ENCODE results near the gene ALPG. TPM values are rescaled to one million over a fixed set of nuclear protein-coding genes. Genes with fewer than 3 reads are reported as not detected.

ALPG gene
- total RNA-seq, 1 experiment from 2014 or later, result 0.10 TPM

DNA sequence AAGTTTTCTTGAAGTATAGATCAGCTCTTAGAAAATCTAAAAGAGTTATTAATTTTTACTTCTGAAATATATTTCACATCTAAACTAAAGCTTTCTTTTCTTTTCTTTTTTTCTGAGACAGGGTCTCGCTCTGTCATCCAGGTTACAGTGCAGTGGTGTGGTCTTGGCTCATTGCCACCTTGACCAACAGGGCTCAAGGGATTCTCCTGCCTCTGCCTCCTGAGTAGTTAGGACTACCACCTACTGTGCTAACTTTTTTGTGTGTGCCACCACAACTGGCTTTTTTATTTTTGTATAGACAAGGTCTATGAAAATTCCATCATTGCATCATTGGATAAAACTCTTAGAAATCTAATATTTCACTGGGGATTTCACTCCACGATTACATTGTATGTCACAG, 10.0 kb upstream of the ALPG start:
- no peaks in the 10 kb centered on the region for H3K9me2 ChIP-seq (ENCODE audit: insufficient read depth)
- H3K4me3 ChIP-seq (replicated peaks in 1 of 2; ENCODE audit: low read depth in 1 of 2, low read length in 2 of 2), result no peak overlapping the region
- H3K9ac ChIP-seq (ENCODE audit: low read length), result no peak overlapping the region
- no peaks in the 10 kb centered on the region for H3K9me3 ChIP-seq (ENCODE audit: control insufficient read depth in 1 of 2, insufficient read depth in 1 of 2, low read depth in 1 of 2, low read length in 2 of 2)
- no peaks in the 10 kb centered on the region for H4K20me1 ChIP-seq (ENCODE audit: insufficient read depth)
- DNase-seq (ENCODE audit: low read depth, low spot score), result no peak
- H3K79me2 ChIP-seq (ENCODE audit: insufficient read depth, low read length), result no peaks in the 10 kb centered on the region
- H2AFZ ChIP-seq (ENCODE audit: low read depth, low read length, poor library complexity, severe bottlenecking), result no peak overlapping the region
- ChIA-PET CTCF (no interaction called here), RAD21 (ENCODE audit: low non-redundant PET in 1 of 2, low total read pairs in 2 of 2, uncharacterized antibody in 2 of 2, unreplicated experiment in 2 of 2) (no interaction called here), POLR2A (no interaction called here)
- BruUV-seq (replicated peaks), result no TSS peak
- H3K4me1 ChIP-seq (ENCODE audit: control insufficient read depth in 1 of 2, insufficient read depth in 2 of 2, low read length in 2 of 2), result peaks cover 0 to 12% of the 10 kb centered on the region in 2 experiments; a peak in 2 of 4 replicates
- H3K36me3 ChIP-seq (ENCODE audit: control insufficient read depth in 1 of 2, insufficient read depth in 2 of 2, low read length in 2 of 2), result no peaks in the 10 kb centered on the region
- no peak overlapping the region for H3K27ac ChIP-seq (ENCODE audit: low read depth, low read length)
- intact Hi-C loops (cut with micrococcal nuclease), result no loop called here
- ATAC-seq, result no peak
- no peaks in the 10 kb centered on the region for H3K27me3 ChIP-seq (ENCODE audit: insufficient read depth, low read length)
- TF ChIP-seq SIN3A (IDR thresholded peaks at IDR 0.05; ENCODE audit: low read depth) (no peak), EZH2 (IDR thresholded peaks at IDR 0.05) (no peak), CEBPB (IDR thresholded peaks at IDR 0.05; ENCODE audit: low read depth) (no peak), RAD21 (IDR thresholded peaks at IDR 0.05; ENCODE audit: low read depth) (no peak), YY1 (IDR thresholded peaks at IDR 0.05; ENCODE audit: extremely low read depth, insufficient replicate concordance, low read depth, low read length) (no peak), FOSL1 (IDR thresholded peaks at IDR 0.05; ENCODE audit: low read depth) (no peak), ELF1 (IDR thresholded peaks at IDR 0.05; ENCODE audit: borderline replicate concordance, low read depth) (no peak), ZFX (IDR thresholded peaks at IDR 0.05) (no peak), SP1 (IDR thresholded peaks at IDR 0.05; ENCODE audit: low read depth) (no peak)
- TF ChIP-seq, protein P1, sequence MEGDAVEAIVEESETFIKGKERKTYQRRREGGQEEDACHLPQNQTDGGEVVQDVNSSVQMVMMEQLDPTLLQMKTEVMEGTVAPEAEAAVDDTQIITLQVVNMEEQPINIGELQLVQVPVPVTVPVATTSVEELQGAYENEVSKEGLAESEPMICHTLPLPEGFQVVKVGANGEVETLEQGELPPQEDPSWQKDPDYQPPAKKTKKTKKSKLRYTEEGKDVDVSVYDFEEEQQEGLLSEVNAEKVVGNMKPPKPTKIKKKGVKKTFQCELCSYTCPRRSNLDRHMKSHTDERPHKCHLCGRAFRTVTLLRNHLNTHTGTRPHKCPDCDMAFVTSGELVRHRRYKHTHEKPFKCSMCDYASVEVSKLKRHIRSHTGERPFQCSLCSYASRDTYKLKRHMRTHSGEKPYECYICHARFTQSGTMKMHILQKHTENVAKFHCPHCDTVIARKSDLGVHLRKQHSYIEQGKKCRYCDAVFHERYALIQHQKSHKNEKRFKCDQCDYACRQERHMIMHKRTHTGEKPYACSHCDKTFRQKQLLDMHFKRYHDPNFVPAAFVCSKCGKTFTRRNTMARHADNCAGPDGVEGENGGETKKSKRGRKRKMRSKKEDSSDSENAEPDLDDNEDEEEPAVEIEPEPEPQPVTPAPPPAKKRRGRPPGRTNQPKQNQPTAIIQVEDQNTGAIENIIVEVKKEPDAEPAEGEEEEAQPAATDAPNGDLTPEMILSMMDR (IDR thresholded peaks at IDR 0.05 in 2 of 3, conservative IDR thresholded peaks at IDR 0.05 in 1 of 3; ENCODE audit: borderline replicate concordance in 1 of 3, insufficient read depth in 1 of 3, low read depth in 2 of 3, low read length in 2 of 3), result no peak
- TF ChIP-seq, protein P2, sequence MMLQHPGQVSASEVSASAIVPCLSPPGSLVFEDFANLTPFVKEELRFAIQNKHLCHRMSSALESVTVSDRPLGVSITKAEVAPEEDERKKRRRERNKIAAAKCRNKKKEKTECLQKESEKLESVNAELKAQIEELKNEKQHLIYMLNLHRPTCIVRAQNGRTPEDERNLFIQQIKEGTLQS (IDR thresholded peaks at IDR 0.05), result no peak
- H3K4me2 ChIP-seq (ENCODE audit: low read length), result no peak overlapping the region

Data from HCT116 (cell line).